HEK293 (cell line): ENCODE data around the gene CDSN.
"Not testable (repeated sequence)": the region's sequence is repeated elsewhere in the genome, so short reads cannot be mapped to it uniquely, and the experiment has no call there.

ENCODE experiments used
- CTCF ChIA-PET: fragments of 350-600 bp; formaldehyde crosslinking; extraction: SDS; loops from one replicate; lab custom pipeline; 2021; ENCODE audit warnings: antibody characterized with exemption; lab: Yijun Ruan, JAX
- POLR2A ChIA-PET: fragments of 300-600 bp; formaldehyde crosslinking; extraction: SDS; loops from one replicate; lab custom pipeline; 2020; ENCODE audit warnings: antibody characterized with exemption, inconsistent platforms; lab: Yijun Ruan, JAX
- H3K27ac ChIP-seq: fragments of 200-500 bp; sonication (Bioruptor generic); 2 replicates; pipeline ENCODE4 v1.5.1; 2014; ENCODE audit warnings: low read depth, low read length, control low read depth, inconsistent platforms; ENCODE audit errors: extremely low read depth
- H3K36me3 ChIP-seq, 2 experiments: fragments of 200-500 bp in 1 of 2; sonication (Bioruptor generic) in 1 of 2; 1 replicate in 1 of 2; 2 replicates in 1 of 2; pipeline ENCODE4 v1.5.1; 2014 to 2017; ENCODE audit warnings: inconsistent platforms in 2 of 2, low read length in 2 of 2; ENCODE audit not compliant: control insufficient read depth in 2 of 2, insufficient read depth in 1 of 2
- H3K4me1 ChIP-seq: fragments of 200-500 bp; sonication (Bioruptor generic); 2 replicates; pipeline ENCODE4 v1.5.1; 2014; ENCODE audit warnings: mild to moderate bottlenecking, low read length, inconsistent platforms; ENCODE audit not compliant: control insufficient read depth, insufficient read depth
- H3K4me3 ChIP-seq: 2 replicates; pipeline ENCODE4 v1.5.1; 2011; ENCODE audit warnings: low read depth, mild to moderate bottlenecking, control low read depth, low read length, moderate library complexity
- H3K9me3 ChIP-seq: fragments of 200-500 bp; sonication (Bioruptor generic); 2 replicates; pipeline ENCODE4 v1.5.1; 2014; ENCODE audit warnings: low read depth, low read length, inconsistent platforms; ENCODE audit not compliant: control insufficient read depth, insufficient read depth
- GLIS2 ChIP-seq: fragments of 450-650 bp; formaldehyde crosslinking; IDR thresholded peaks from 2 replicates; pipeline ENCODE4 v1.5.1; 2016; ENCODE audit warnings: missing biosample characterization, missing genetic modification characterization
- KLF1 ChIP-seq: fragments of 450-650 bp; formaldehyde crosslinking; IDR thresholded peaks from 2 replicates; pipeline ENCODE4 v1.5.1; 2016; ENCODE audit warnings: missing biosample characterization, missing genetic modification characterization
- PRDM6 ChIP-seq: fragments of 450-650 bp; formaldehyde crosslinking; IDR thresholded peaks from 2 replicates; pipeline ENCODE4 v1.5.1; 2017; ENCODE audit warnings: missing biosample characterization, missing genetic modification characterization
- ZBTB6 ChIP-seq: fragments of 450-650 bp; formaldehyde crosslinking; IDR thresholded peaks from 2 replicates; pipeline ENCODE4 v1.5.1; 2017; ENCODE audit warnings: missing biosample characterization, missing genetic modification characterization
- ZNF510 ChIP-seq: fragments of 450-650 bp; formaldehyde crosslinking; IDR thresholded peaks from 2 replicates; pipeline ENCODE4 v1.5.1; 2018; ENCODE audit warnings: mild to moderate bottlenecking, missing genetic modification characterization, missing biosample characterization; ENCODE audit not compliant: insufficient replicate concordance
- ZNF521 ChIP-seq: fragments of 450-650 bp; formaldehyde crosslinking; IDR thresholded peaks from 2 replicates; pipeline ENCODE4 v1.5.1; 2017; ENCODE audit warnings: missing biosample characterization, mild to moderate bottlenecking, missing genetic modification characterization
- ZNF561 ChIP-seq: fragments of 450-650 bp; IDR thresholded peaks from 2 replicates; pipeline ENCODE4 v1.5.1; 2018; ENCODE audit warnings: missing biosample characterization, missing genetic modification characterization, borderline replicate concordance
- ZNF624 ChIP-seq: fragments of 450-650 bp; formaldehyde crosslinking; IDR thresholded peaks from 2 replicates; pipeline ENCODE4 v1.5.1; 2017; ENCODE audit warnings: missing biosample characterization, missing genetic modification characterization
- ZNF660 ChIP-seq: fragments of 450-650 bp; IDR thresholded peaks from 2 replicates; pipeline ENCODE4 v1.5.1; 2018; ENCODE audit warnings: missing biosample characterization, mild to moderate bottlenecking, missing genetic modification characterization

CDSN gene

GRCh38 chr6:31165986-31166385, 45.7 kb upstream of the CDSN start:
- POLR2A ChIA-PET: interaction anchor here (1.3 to 1.5 kb wide), 2 partner anchors 11 to 17 kb away, joined by 4 read pairs; no protein-coding TSS in a partner anchor
- Histone ChIP-seq H3K9me3 (no peaks in the 10 kb centered on the region), H3K4me1 (no peaks in the 10 kb centered on the region), H3K27ac (no peak overlapping the region), H3K4me3 (no peak overlapping the region), H3K36me3 (peaks cover 4 to 33% of the 10 kb centered on the region in 2 experiments)
- TF ChIP-seq ZNF561 (tag by site-specific recombination) (no peak), ZNF521 (tag by site-specific recombination) (no peak), PRDM6 (no peak)
- CTCF ChIA-PET: interaction anchor here (0.5 to 1.3 kb wide), 5 partner anchors 10 to 625 kb away, joined by 3 to 5 read pairs (median 4); no protein-coding TSS in a partner anchor

GRCh38 chr6:31165064-31165832, 45.0 kb upstream of the CDSN start:
- peaks cover 11 to 39% of the 10 kb centered on the region in 2 experiments for H3K36me3 ChIP-seq
- TF ChIP-seq ZBTB6 (tag by site-specific recombination): 0 out of 2 replicates have a peak, but pooled peaks have one; percentile 15
- POLR2A ChIA-PET: interaction anchor here (0.8 to 1.5 kb wide), 4 partner anchors 10 to 17 kb away, joined by 3 to 4 read pairs (median 4); no protein-coding TSS in a partner anchor
- not testable (repeated sequence) for H3K4me1 ChIP-seq, H3K4me3 ChIP-seq, H3K9me3 ChIP-seq, H3K27ac ChIP-seq
- CTCF ChIA-PET: interaction anchor here (0.5 to 1.1 kb wide), 4 partner anchors 19 to 624 kb away, joined by 3 to 4 read pairs (median 4); no protein-coding TSS in a partner anchor

- H3K4me3 ChIP-seq, H3K4me1 ChIP-seq, H3K9me3 ChIP-seq, H3K27ac ChIP-seq: not testable (repeated sequence)
- POLR2A ChIA-PET: interaction anchor here (0.8 to 1.5 kb wide), 3 partner anchors 9 to 18 kb away, joined by 3 to 4 read pairs (median 3); no protein-coding TSS in a partner anchor
- CTCF ChIA-PET: interaction anchor here (0.6 to 1.5 kb wide), 4 partner anchors 32 to 588 kb away, joined by 3 to 4 read pairs (median 3); no protein-coding TSS in a partner anchor
- peaks cover 14 to 45% of the 10 kb centered on the region in 2 experiments for H3K36me3 ChIP-seq
Observed at GRCh38 chr6:31164475-31165063, 44.3 kb upstream of the CDSN start.

DNA sequence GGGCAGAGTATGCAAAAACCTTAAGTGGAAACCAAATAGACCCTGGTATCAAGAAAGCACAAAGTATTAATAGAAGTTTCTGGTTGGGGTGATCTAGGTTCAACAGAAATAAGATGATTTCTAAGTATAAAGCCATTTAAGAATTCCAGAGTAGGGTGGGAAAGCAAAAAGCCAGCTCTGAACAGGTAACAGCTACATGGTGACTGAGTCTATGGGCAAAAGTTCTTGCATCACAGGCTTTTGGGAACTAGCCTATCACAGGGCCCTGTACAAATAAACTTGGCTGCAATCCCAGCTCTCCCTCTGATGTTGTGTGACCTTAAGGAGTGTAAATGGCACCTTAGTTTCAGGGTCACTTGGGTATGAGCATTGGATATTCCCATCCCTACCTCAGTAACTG, 43.7 kb upstream of the CDSN start:
- peaks cover 14 to 47% of the 10 kb centered on the region in 2 experiments for H3K36me3 ChIP-seq
- peaks cover 6% of the 10 kb centered on the region for H3K4me1 ChIP-seq
- ChIA-PET POLR2A (no interaction called here), CTCF (interaction anchor here (0.9 to 1.5 kb wide), 2 partner anchors 36 to 341 kb away, joined by 3 read pairs; no protein-coding TSS in a partner anchor)
- H3K4me3 ChIP-seq: no peak overlapping the region
- TF ChIP-seq ZNF624 (tag by site-specific recombination) (no peak), ZNF660 (tag by site-specific recombination) (peak; percentile 62), KLF1 (no peak), GLIS2 (tag by site-specific recombination) (no peak), ZNF510 (no peak)
- no peaks in the 10 kb centered on the region for H3K9me3 ChIP-seq
- H3K27ac ChIP-seq: no peak overlapping the region
